Endodermal cell (in vitro differentiated cells): ENCODE data around the gene FURIN. TPM values are rescaled to one million over a fixed set of nuclear protein-coding genes. Genes with fewer than 3 reads are reported as not detected.

ENCODE experiments used
- DNase-seq: peaks from one replicate; pipeline ENCODE4 v3.0.0-alpha.2; 2017
- H3K27ac ChIP-seq: 2 replicates; pipeline ENCODE4 v1.5.1; 2013; ENCODE audit warnings: mild to moderate bottlenecking, low read depth, low read length, moderate library complexity
- H3K27me3 ChIP-seq: 2 replicates; pipeline ENCODE4 v1.6.1; 2013; ENCODE audit warnings: mild to moderate bottlenecking, low read length, moderate library complexity; ENCODE audit not compliant: insufficient read depth, control insufficient read depth, poor library complexity, severe bottlenecking
- H3K36me3 ChIP-seq: 2 replicates; pipeline ENCODE4 v1.7.0; 2013; ENCODE audit warnings: mild to moderate bottlenecking, low read length, moderate library complexity; ENCODE audit not compliant: control insufficient read depth, insufficient read depth
- H3K4me1 ChIP-seq: one replicate; pipeline ENCODE4 v1.7.0; 2013; ENCODE audit warnings: low read length; ENCODE audit not compliant: control insufficient read depth, insufficient read depth
- H3K4me3 ChIP-seq: 2 replicates; pipeline ENCODE4 v1.5.1; 2013; ENCODE audit warnings: mild to moderate bottlenecking, low read length, moderate library complexity
- H3K9ac ChIP-seq: 2 replicates; pipeline ENCODE4 v1.6.1; 2013; ENCODE audit warnings: mild to moderate bottlenecking, low read length, moderate library complexity; ENCODE audit not compliant: poor library complexity, severe bottlenecking; ENCODE audit errors: extremely low read depth
- H3K9me3 ChIP-seq: 2 replicates; pipeline ENCODE4 v1.6.1; 2013; ENCODE audit warnings: mild to moderate bottlenecking, low read length, moderate library complexity; ENCODE audit not compliant: control insufficient read depth
- H3K27ac Mint-ChIP-seq: 2 replicates; pipeline ENCODE4 v1.8.0; 2020; ENCODE audit warnings: mixed read lengths
- H3K27me3 Mint-ChIP-seq: 2 replicates; pipeline ENCODE4 v1.8.0; 2021; ENCODE audit warnings: mild to moderate bottlenecking, mixed read lengths; ENCODE audit not compliant: insufficient read depth
- H3K36me3 Mint-ChIP-seq: 2 replicates; pipeline ENCODE4 v1.8.0; 2020; ENCODE audit warnings: low read depth, mixed read lengths
- H3K4me1 Mint-ChIP-seq: 2 replicates; pipeline ENCODE4 v1.8.0; 2020; ENCODE audit warnings: mixed read lengths
- H3K4me3 Mint-ChIP-seq: 2 replicates; pipeline ENCODE4 v1.8.0; 2020; ENCODE audit warnings: mild to moderate bottlenecking, moderate library complexity, mixed read lengths
- H3K9me3 Mint-ChIP-seq: 2 replicates; pipeline ENCODE4 v1.8.0; 2020; ENCODE audit warnings: mild to moderate bottlenecking, mixed read lengths
- WGBS, 2 experiments: methylation state at CpG; one replicate each; pipeline versions ENCODE4 v1.1.5 to v1.1.7; 2013; ENCODE audit warnings: missing lambda C conversion rate in 2 of 2, mixed read lengths in 1 of 2; ENCODE audit not compliant: insufficient coverage in 1 of 2, insufficient read length in 1 of 2; 5-methylcytosine and 5-hydroxymethylcytosine counted together
- total RNA-seq, 2 donors: library from RNA; stranded (reverse); fragmentation: NEBNext Ultra II Directional in 1 of 2; extraction: Animal tissue kit (Norgen Biotek cat#: 25700) in 1 of 2; gene quantifications; 2 replicates in 1 of 2; 3 replicates in 1 of 2; pipeline ENCODE4 v1.2.1, GENCODE V29; 2021
- TF ChIP-seq, protein P1 (sequence below): fragments of 200-600 bp; sonication (generic); conservative IDR thresholded peaks from 2 replicates; pipeline ENCODE4 v1.5.0; 2021; ENCODE audit warnings: antibody characterized with exemption, mild to moderate bottlenecking

FURIN gene
- total RNA-seq, 2 donors from 2014 or later, result 96.3 to 108 TPM

DNA sequence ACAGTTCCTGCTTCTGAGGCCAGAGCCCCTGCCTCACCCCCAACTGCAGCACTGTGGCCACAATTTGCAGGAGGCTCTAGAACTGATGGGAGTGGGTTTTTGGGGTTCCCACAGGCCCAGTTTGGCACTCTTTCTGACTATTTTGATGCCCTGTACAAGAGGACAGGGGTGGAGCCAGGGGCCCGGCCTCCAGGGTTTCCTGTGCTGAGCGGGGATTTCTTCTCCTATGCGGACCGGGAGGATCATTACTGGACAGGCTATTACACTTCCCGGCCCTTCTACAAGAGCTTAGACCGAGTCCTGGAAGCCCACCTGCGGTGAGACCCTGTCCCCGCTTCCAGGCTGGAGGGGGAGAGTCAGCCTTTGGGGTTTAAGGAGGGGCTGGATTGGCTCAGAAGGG lies 41.6 kb downstream of the FURIN start:
- no peaks in the 10 kb centered on the region for H3K9me3 Mint-ChIP-seq
- H3K27me3 Mint-ChIP-seq, result no peaks in the 10 kb centered on the region
- no peak overlapping the region for H3K27ac Mint-ChIP-seq
- Histone ChIP-seq H3K4me3 (no peak overlapping the region), H3K27ac (no peak overlapping the region), H3K4me1 (no peaks in the 10 kb centered on the region), H3K36me3 (peaks cover 64% of the 10 kb centered on the region), H3K9me3 (no peaks in the 10 kb centered on the region), H3K27me3 (no peaks in the 10 kb centered on the region), H3K9ac (no peak overlapping the region)
- no peaks in the 10 kb centered on the region for H3K4me1 Mint-ChIP-seq
- WGBS, 2 experiments, result 81 to 95% methylated on average over 7 to 8 of the region's 8 CpGs
- no peak overlapping the region for H3K4me3 Mint-ChIP-seq
- TF ChIP-seq, protein P1, sequence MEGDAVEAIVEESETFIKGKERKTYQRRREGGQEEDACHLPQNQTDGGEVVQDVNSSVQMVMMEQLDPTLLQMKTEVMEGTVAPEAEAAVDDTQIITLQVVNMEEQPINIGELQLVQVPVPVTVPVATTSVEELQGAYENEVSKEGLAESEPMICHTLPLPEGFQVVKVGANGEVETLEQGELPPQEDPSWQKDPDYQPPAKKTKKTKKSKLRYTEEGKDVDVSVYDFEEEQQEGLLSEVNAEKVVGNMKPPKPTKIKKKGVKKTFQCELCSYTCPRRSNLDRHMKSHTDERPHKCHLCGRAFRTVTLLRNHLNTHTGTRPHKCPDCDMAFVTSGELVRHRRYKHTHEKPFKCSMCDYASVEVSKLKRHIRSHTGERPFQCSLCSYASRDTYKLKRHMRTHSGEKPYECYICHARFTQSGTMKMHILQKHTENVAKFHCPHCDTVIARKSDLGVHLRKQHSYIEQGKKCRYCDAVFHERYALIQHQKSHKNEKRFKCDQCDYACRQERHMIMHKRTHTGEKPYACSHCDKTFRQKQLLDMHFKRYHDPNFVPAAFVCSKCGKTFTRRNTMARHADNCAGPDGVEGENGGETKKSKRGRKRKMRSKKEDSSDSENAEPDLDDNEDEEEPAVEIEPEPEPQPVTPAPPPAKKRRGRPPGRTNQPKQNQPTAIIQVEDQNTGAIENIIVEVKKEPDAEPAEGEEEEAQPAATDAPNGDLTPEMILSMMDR, result no peak
- peaks cover 44% of the 10 kb centered on the region for H3K36me3 Mint-ChIP-seq
- no peak for DNase-seq

DNA sequence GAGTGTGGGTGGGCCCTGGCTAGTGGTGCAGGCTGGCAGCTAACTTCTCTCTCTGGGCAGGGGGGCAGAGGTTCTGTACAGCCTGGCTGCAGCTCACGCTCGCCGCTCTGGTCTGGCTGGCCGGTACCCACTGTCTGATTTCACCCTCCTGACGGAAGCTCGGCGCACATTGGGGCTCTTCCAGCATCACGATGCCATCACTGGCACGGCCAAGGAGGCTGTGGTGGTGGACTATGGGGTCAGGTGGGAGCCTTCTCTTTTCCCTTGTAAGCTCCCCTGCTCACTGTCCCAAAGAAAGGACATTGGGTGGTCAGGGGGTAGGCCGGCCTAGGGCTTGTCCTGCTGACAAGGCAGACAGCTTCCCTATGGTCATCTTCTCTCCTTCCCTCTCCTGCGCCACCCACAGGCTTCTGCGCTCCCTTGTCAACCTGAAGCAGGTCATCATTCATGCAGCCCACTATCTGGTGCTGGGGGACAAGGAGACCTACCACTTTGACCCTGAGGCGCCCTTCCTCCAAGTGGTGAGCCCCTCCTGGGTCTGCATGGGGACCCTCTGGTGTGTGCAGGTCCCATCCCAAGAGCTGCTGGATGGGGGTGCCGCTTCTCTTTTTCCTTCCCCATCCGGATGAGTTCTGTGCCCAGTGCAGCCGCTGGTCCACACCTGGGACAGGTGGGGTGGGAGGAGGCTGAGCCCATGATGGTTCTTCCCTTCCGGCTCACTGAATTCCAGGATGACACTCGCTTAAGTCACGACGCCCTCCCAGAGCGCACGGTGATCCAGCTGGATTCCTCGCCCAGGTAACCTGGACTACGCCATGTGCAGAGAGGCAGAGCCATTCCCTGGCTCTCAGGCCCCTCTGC lies 42.3 kb downstream of the FURIN start:
- H3K4me3 Mint-ChIP-seq, result no peak overlapping the region
- no peaks in the 10 kb centered on the region for H3K27me3 ChIP-seq
- no peak overlapping the region for H3K9ac ChIP-seq
- TF ChIP-seq, protein P1, result no peak
- no peak overlapping the region for H3K4me3 ChIP-seq
- H3K36me3 ChIP-seq, result peaks cover 62% of the 10 kb centered on the region
- H3K9me3 Mint-ChIP-seq, result no peaks in the 10 kb centered on the region
- peaks cover 42% of the 10 kb centered on the region for H3K36me3 Mint-ChIP-seq
- no peak overlapping the region for H3K27ac Mint-ChIP-seq
- 93 to 95% methylated on average over 8 to 24 of the region's 24 CpGs for WGBS, 2 experiments
- H3K4me1 Mint-ChIP-seq, result no peaks in the 10 kb centered on the region
- no peak for DNase-seq
- no peaks in the 10 kb centered on the region for H3K9me3 ChIP-seq
- H3K27ac ChIP-seq, result no peak overlapping the region
- no peaks in the 10 kb centered on the region for H3K4me1 ChIP-seq
- H3K27me3 Mint-ChIP-seq, result no peaks in the 10 kb centered on the region

DNA sequence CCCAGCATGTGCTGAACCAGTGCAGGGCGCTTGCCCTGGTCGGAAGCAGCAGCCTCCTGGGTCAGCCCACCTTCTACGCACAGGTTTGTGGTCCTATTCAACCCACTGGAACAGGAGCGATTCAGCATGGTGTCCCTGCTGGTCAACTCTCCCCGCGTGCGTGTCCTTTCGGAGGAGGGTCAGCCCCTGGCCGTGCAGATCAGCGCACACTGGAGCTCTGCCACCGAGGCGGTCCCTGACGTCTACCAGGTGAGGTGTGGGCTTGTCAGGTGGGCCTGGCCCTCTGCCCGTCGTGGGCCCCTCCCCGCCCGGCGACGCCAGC lies 42.9 kb downstream of the FURIN start:
- Histone ChIP-seq H3K36me3 (peaks cover 61% of the 10 kb centered on the region), H3K4me3 (no peak overlapping the region), H3K9ac (no peak overlapping the region), H3K27me3 (no peaks in the 10 kb centered on the region), H3K4me1 (no peaks in the 10 kb centered on the region), H3K27ac (no peak overlapping the region), H3K9me3 (no peaks in the 10 kb centered on the region)
- Mint-ChIP-seq H3K27me3 (no peaks in the 10 kb centered on the region), H3K36me3 (peaks cover 39% of the 10 kb centered on the region), H3K27ac (no peak overlapping the region), H3K4me1 (no peaks in the 10 kb centered on the region), H3K4me3 (no peak overlapping the region), H3K9me3 (no peaks in the 10 kb centered on the region)
- 93 to 96% methylated on average over 11 to 19 of the region's 19 CpGs for WGBS, 2 experiments
- TF ChIP-seq, protein P1, result no peak
- DNase-seq, result no peak
